UCSD-AML1 (cell line): ENCODE measurements around the gene DIP2C.
"Not testable (repeated sequence)": the region's sequence is repeated elsewhere in the genome, so short reads cannot be mapped to it uniquely, and the experiment has no call there.

Experiments
- DNase-seq: peaks from one replicate; lab custom pipeline; 2025; ENCODE audit not compliant: unreplicated experiment; lab: John Stamatoyannopoulos, UW

DIP2C gene

DNA sequence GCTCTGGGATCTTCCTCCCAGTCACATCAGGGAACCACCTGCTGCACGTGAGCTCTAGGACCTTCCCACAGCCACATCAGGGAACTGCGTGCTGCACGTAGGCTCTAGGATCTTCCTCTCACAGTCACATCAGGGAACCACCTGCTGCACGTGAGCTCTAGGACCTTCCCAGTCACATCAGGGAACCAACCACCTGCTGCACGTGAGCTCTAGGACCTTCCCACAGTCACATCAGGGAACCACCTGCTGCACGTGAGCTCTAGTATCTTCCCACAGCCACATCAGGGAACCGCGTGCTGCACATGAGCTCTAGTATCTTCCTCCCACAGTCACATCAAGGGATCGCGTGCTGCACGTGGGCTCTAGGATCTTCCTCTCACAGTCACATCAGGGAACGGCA lies 229.7 kb downstream of the DIP2C start:
- no peak for DNase-seq

DNA sequence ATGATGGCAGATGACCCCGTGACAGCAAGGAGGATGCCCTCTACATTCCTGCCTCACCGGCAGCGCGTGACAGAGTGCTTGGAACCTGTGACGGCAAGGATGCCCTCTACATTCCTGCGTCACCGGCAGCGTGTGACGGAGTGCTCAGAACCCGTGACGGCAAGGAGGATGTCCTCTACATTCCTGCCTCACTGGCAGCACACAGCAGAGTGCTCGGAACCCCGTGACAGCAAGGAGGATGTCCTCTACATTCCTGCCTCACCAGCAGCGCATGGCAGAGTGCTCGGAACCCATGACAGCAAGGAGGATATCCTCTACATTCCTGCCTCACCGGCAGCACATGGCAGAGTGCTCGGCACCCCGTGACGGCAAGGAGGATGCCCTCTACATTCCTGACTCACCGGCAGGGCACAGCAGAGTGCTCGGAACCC lies 231.0 kb downstream of the DIP2C start:
- no peak for DNase-seq

GRCh38 chr10:456486-456885 lies 233.0 kb downstream of the DIP2C start:
- DNase-seq = no peak

DNA sequence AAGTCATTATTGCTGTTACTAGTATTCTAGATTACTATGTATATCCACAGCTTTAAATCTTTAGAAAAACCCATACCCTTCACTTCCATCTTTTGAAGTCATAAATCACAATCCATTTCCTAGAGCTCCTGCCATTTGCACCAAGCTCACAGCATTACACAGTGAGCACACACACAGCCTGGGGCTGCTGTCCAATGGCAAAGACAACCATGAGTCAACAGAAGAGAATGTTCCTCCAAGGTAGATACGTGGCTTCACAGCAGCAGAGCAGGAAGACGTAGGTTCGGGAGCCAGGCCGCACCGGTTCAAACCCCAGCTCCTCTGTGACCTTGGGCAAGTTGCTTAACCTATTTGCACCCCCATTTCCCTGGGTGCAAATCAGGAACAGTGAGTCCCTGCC lies 234.6 kb downstream of the DIP2C start:
- DNase-seq = no peak

GRCh38 chr10:453647-454046 lies 235.8 kb downstream of the DIP2C start:
- DNase-seq = no peak

DNA sequence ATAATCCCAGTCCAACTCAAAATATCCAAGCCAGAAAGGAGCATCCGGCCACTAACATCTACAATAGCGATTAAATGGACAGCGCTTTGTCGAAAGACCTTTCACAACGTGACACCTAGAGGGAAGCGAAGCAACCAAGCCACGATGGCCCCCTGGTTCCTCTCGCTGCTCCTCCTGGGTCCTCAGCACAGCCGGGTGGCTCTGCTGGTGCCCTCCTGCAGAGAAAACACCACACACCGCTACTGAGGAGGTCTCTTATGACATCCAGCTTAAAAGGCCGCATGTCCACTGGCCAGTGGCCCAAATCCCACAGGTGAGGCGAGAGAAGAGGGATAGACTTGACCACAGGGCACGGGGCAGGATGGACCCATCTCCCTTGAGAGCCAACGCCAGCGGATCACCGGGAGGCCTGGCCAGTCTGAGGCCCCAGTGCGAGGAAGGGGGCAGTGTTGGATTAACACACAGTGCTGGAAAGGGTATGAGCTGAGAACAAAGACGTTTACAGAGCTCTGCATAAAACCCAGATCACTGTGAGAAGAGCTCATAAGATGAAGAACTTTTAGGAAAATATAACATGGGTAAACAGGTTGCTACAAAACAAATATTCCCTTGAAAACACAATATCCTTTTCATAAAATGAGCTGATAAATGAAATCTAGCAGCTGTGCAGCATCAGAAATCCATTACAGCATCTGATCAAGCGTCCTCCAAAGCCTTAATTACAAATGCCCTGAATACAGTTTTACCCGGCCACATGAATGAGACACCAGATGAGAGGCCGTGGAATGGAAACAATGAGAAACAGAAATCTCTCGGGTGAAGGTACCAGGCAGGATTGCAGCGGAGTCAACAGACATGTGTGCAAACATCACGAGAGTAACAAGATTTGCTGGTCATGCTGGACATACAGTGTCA lies 236.7 kb downstream of the DIP2C start:
- DNase-seq = no peak

DNA sequence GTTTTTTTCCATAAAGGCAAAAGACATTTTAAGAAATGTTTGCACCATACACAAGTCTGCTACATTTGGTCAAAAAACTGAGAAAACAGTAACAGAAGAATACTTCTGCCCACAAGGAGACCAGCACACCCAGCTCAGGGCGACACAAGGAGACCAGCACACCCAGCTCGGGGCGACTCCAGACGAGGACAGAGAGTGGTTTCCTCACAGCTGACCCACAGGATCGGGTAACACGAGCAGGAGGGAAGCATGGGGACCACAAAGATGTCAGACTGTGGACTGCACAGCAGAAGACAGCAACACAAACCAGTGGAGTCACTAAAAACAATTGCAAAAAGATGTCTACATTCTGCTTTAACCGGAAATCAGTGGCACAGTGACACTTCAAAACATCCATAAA lies 237.6 kb downstream of the DIP2C start:
- no peak for DNase-seq

- DNase-seq = no peak
Observed at GRCh38 chr10:451021-451471, 238.4 kb downstream of the DIP2C start.

- no peak for DNase-seq
Observed at GRCh38 chr10:450463-450862, 239.0 kb downstream of the DIP2C start.

- DNase-seq = not testable (repeated sequence)
Observed at GRCh38 chr10:449331-449730, 240.1 kb downstream of the DIP2C start.

GRCh38 chr10:443459-443858 lies 246.0 kb downstream of the DIP2C start:
- DNase-seq = no peak

DNA sequence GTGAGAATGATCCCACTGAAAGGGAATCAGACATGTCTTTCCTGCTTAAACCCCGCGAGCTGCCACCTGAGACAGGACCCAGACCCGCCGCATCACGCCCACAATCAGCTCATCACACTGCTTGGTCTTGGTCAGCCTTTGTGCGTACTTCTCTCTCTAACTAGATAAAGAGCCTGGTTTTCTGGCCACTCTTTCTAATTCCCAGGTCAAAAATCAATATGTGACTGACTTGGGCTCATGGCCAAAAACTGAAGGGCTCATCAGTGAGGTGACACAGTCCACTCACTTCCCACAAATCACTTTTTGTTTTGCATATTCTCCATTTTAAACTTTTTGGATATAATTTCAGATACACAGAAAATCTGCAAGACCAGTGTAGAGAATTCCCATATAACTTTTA lies 247.3 kb downstream of the DIP2C start:
- DNase-seq = no peak

DNA sequence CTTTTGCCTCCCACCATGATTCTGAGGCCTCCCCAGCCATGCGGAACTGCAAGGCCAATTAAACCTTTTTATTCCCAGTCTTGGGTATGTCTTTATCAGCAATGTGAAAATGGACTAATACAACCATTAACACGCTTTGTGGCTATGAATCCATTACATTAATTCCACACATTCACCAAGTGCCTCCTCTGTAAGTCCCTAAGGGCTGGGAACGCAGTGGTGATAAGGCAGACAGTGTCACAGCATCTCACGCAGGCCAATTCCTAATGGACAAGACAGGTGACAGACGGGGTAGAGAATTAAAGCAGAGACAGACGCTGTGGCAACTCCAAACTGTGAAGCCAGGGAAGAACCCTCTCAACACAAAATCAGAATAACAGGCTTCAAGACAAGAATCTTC lies 247.8 kb downstream of the DIP2C start:
- no peak for DNase-seq

DNA sequence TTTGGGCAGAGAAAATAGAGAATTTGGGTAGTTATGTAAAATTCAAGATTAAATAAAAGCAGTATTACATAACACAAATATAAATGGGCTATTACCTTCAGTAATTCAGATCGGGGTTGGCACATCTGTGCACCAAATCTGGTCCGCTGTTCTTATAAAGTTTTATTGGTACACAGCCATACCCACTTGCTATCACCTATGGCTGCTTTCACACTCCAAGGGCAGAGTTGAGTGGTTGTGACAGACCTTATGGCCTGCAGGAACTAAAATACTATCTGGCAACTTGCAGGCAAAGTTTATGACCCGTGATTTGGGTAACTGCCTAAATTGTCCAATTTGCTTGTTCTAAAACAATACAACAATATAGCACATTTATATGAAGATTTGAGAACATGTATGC lies 249.3 kb downstream of the DIP2C start:
- no peak for DNase-seq

- no peak for DNase-seq
Observed at GRCh38 chr10:437698-438490, 251.6 kb downstream of the DIP2C start.

- no peak for DNase-seq
Observed at GRCh38 chr10:436911-437665, 252.4 kb downstream of the DIP2C start.

- no peak for DNase-seq
Observed at GRCh38 chr10:436013-436697, 253.3 kb downstream of the DIP2C start.

DNA sequence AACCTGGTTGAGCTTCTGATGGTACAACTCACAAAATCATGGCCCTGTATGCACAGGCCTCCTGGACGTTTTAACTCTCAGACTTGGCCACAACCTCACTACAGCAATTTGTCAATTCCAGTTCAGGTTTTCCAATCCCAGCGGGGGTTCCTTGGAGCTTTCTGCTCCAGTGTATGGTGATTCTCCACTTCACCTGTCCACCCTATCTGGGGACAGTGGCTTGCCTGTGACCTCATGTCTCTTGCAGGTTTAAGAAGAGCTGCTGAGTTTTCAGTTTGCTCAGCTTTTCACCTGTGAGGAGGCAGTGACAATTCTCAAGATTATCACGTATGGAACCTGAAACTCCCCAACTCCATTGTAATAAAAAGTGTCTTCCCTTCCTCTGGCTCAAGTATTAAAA lies 254.1 kb downstream of the DIP2C start:
- no peak for DNase-seq

DNA sequence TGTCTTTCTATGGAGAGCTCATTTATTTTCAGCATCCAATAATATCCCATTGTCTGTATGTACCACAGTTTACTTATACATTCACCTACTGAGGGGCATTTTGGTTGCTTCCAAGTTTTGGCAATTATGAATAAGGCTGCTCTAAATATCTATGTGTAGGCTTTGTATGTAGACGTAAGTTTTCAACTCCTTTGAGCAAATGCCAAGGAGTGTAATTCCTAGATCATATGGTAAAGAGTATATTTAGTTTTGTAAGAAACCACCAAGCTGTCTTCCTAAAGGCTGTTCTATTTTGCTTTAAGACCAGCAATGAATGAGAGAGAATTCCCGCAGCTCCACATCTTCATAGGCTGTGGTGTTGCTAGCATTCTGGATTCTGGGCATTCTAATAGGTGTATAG lies 259.8 kb downstream of the DIP2C start:
- DNase-seq = no peak

GRCh38 chr10:427761-428519 lies 261.5 kb downstream of the DIP2C start:
- no peak for DNase-seq
